Measurements from ENCODE around the gene ATP2B3. TPM values are rescaled to one million over a fixed set of nuclear protein-coding genes. Genes with fewer than 3 reads are reported as not detected.

The ATP2B3 gene
- total and polyA plus RNA-seq, 2 experiments from 2014 or later, result 0.17 TPM; not detected in 1

DNA sequence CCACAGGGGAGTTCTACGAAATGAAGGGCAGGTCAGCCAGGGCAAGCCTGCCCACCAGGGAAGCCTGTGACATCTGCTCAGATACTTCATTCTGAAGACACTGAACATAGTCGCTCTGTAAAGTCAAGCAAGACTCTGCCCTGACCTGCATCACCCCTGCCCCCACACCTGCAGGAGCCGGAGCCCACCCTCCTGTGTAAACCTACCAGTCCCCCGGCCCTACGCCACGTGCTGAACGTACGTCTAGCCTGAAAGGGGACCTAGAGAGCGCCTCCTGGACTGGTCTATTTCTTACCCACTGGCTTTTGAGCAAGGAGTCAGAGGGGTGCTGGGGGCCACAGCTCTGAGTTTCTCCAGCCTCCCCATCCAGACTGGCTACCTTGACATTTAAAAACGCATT, 69.9 kb downstream of the ATP2B3 start (continued):
- TF ChIP-seq ZNF462 (CRISPR knock-in tag; IDR thresholded peaks at IDR 0.05), result no peak
- no peak for TF ChIP-seq ZNF331 (CRISPR knock-in tag; IDR thresholded peaks at IDR 0.05; ENCODE audit: low read depth)
- TF ChIP-seq ZNF114 (CRISPR knock-in tag; IDR thresholded peaks at IDR 0.05), result no peak
- no peak for TF ChIP-seq NANOG (IDR thresholded peaks at IDR 0.05; ENCODE audit: borderline replicate concordance)
- TF ChIP-seq, protein P1, sequence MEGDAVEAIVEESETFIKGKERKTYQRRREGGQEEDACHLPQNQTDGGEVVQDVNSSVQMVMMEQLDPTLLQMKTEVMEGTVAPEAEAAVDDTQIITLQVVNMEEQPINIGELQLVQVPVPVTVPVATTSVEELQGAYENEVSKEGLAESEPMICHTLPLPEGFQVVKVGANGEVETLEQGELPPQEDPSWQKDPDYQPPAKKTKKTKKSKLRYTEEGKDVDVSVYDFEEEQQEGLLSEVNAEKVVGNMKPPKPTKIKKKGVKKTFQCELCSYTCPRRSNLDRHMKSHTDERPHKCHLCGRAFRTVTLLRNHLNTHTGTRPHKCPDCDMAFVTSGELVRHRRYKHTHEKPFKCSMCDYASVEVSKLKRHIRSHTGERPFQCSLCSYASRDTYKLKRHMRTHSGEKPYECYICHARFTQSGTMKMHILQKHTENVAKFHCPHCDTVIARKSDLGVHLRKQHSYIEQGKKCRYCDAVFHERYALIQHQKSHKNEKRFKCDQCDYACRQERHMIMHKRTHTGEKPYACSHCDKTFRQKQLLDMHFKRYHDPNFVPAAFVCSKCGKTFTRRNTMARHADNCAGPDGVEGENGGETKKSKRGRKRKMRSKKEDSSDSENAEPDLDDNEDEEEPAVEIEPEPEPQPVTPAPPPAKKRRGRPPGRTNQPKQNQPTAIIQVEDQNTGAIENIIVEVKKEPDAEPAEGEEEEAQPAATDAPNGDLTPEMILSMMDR (conservative IDR thresholded peaks at IDR 0.05; ENCODE audit: low read depth in 2 of 2), result no peak
- TF ChIP-seq POLR2AphosphoS5 (IDR thresholded peaks at IDR 0.05; ENCODE audit: low read depth), result no peak
- TF ChIP-seq STAT1 (IDR thresholded peaks at IDR 0.05; ENCODE audit: unreplicated experiment), result no peak
- no peak for TF ChIP-seq EZH2 (IDR thresholded peaks at IDR 0.05; ENCODE audit: low read depth, unreplicated experiment)
- no peak for TF ChIP-seq CREB1 (CRISPR knock-in tag; IDR thresholded peaks at IDR 0.05; ENCODE audit: low read depth)
- no peak for TF ChIP-seq JUNB (IDR thresholded peaks at IDR 0.05; ENCODE audit: unreplicated experiment)

Data from GM23338 (cell line).